HAP-1 (cell line): ENCODE data around the gene DEAF1.
A peak's percentile ranks its signal among the peaks of the same experiment; 100 is the strongest.
"Not testable (repeated sequence)": the region's sequence is repeated elsewhere in the genome, so short reads cannot be mapped to it uniquely, and the experiment has no call there.

Experiments used
- DNase-seq, 2 experiments: peaks; one replicate each; pipeline ENCODE4 v3.0.0-alpha.2; 2016 to 2020; ENCODE audit warnings: low spot score in 2 of 2
- H3K27me3 ChIP-seq: fragments of 250-450 bp; sonication (Bioruptor Pico); 2 replicates; pipeline ENCODE4 v1.5.1; 2020; ENCODE audit warnings: low read depth, mild to moderate bottlenecking, moderate library complexity
- H3K36me3 ChIP-seq: fragments of 250-450 bp; sonication (Bioruptor Pico); replicated peaks from 2 replicates; pipeline ENCODE4 v1.5.1; 2020; ENCODE audit warnings: mild to moderate bottlenecking
- H3K4me1 ChIP-seq: fragments of 250-450 bp; sonication (Bioruptor Pico); 2 replicates; pipeline ENCODE4 v1.5.1; 2020; ENCODE audit warnings: mild to moderate bottlenecking
- H3K4me3 ChIP-seq: fragments of 250-450 bp; sonication (Bioruptor Pico); 2 replicates; pipeline ENCODE4 v1.5.1; 2020; ENCODE audit warnings: mild to moderate bottlenecking, moderate library complexity
- H3K9me3 ChIP-seq: fragments of 250-450 bp; sonication (Bioruptor Pico); 2 replicates; pipeline ENCODE4 v1.5.1; 2020; ENCODE audit warnings: mild to moderate bottlenecking, moderate library complexity
- in situ Hi-C: fragments of 300-500 bp; cut with MboI; formaldehyde crosslinking; loops from 3 replicates; pipeline ENCODE4 v1.14.3; 2020; ENCODE audit warnings: low sequenced_read_pairs, inconsistent platforms, mixed read lengths

DEAF1 gene

DNA sequence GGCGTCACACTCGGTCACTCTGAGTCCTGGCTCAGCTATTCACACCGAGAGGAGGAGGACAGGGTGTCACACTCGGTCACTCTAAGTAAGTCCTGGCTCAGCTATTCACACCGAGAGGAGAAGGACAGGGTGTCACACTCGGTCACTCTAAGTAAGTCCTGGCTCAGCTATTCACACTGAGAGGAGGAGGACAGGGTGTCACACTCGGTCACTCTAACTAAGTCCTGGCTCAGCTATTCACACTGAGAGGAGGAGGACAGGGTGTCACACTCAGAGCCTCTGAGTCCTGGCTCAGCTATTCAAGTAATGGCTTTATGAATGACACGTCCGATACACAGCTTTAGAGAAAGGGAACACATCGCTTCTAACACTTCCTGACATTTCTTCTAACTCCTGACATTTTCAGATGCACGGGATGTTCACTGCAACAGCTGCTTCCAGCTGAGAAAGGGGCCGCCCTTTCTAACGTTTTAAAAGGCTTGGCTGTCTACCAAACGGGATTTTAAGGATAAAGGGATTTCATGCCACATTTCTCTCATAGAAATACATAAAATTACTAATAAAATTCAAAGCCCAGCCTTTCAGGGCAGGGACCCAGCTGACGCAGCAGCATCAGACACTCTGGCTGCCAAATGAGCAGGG, 29.8 kb downstream of the DEAF1 start:
- no peak overlapping the region for H3K4me3 ChIP-seq
- in situ Hi-C loops, result no loop called here

DNA sequence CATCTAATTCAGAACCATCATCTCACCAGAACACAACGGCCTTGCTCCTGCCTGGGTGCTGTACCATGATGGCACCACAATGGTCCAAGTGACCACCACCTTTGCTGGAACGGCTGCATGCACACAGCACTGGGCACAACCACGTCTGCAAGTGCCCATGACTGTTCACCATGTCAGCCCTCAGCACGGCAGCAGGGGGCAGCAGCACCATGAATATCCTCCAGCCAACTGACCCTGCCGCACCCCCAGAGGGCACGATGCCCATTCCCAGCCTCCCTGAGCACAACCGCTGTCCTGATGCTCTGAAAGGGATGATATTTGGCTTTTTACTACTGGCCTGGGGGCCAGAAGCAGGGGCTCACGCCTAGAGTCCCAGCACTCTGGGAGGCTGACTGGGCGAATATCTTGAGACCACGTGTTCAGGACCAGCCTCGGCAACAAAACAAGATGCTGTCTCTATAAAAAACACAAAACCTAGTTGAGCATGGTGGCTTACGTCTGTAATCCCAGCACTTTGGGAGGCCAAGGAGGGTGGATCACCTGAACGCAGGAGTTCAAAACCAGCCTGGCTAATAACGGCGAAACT, 32.2 kb downstream of the DEAF1 start:
- in situ Hi-C loops, result no loop called here
- peaks cover 42% of the 10 kb centered on the region for H3K36me3 ChIP-seq
- no peaks in the 10 kb centered on the region for H3K4me1 ChIP-seq
- H3K9me3 ChIP-seq, result no peaks in the 10 kb centered on the region
- no peak overlapping the region for H3K4me3 ChIP-seq
- DNase-seq, result peak; percentile 17 to 73
- H3K27me3 ChIP-seq, result no peaks in the 10 kb centered on the region

More for the DNA sequence above, 29.8 kb downstream of the DEAF1 start:
- Histone ChIP-seq H3K4me1 (no peaks in the 10 kb centered on the region), H3K9me3 (no peaks in the 10 kb centered on the region), H3K36me3 (peaks cover 38% of the 10 kb centered on the region), H3K27me3 (no peaks in the 10 kb centered on the region)
- DNase-seq, result no peak

DNA sequence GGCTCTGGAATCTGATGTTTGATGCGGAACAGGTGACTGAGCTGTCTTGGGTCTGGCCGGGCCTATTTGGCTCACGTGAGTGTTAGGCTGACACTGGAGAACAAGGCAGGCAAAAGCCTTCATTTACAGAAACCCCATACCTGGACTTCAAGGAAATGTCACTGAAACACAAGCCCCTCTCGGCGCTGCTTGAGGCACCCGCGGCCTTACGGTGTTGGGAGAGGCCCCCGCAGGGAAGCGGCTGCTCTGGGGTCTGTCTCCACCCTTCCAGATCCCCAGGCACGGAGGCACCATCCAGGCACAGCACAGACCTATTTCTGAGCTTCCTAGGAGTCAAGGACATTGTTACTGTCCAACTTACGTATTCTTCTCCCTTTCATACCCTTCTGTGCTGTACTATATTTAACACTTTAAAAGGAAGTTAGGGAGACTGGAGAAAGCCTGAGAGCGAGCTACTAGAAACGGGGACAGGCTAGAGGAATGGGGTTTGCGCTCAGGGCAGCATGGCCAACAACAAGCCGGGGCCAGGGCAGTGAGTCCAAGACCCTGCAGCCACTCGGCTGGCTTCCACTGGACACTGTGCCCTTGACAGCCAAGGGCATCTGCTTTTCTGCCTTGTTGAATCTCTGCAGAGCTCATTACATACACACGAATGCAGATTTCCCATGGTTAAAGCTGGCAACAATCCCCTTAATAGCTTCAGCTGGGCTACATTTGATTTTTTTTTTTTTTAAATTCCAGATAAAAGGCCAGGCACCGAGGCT, 34.2 kb downstream of the DEAF1 start:
- H3K4me1 ChIP-seq, result no peaks in the 10 kb centered on the region
- no peak overlapping the region for H3K4me3 ChIP-seq
- no peaks in the 10 kb centered on the region for H3K27me3 ChIP-seq
- H3K36me3 ChIP-seq, result peaks cover 46% of the 10 kb centered on the region
- in situ Hi-C loops, result no loop called here
- DNase-seq, result no peak
- no peaks in the 10 kb centered on the region for H3K9me3 ChIP-seq

DNA sequence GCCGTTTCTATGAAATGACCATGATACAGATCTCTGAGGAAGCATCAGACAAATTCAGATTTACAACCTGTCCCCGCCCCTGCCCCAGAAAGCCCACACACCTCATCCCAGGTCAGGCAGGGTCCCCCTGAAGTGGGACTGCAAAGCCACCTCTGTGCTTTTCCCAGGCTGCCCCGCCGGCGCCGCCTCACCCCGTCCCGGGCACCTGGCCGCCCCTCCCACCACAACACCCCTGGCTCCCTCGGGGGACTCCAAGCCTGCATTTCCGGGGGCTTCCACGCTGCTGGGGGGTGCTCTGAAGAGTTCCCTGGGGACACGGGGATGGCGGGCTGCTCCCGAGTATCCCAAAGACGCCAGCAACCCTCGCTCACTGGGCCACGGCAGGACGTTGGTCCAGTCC, 34.7 kb downstream of the DEAF1 start:
- Histone ChIP-seq H3K4me1 (no peaks in the 10 kb centered on the region), H3K36me3 (peaks cover 40% of the 10 kb centered on the region), H3K4me3 (no peak overlapping the region), H3K9me3 (no peaks in the 10 kb centered on the region), H3K27me3 (no peaks in the 10 kb centered on the region)
- DNase-seq, result no peak
- in situ Hi-C loops, result no loop called here

DNA sequence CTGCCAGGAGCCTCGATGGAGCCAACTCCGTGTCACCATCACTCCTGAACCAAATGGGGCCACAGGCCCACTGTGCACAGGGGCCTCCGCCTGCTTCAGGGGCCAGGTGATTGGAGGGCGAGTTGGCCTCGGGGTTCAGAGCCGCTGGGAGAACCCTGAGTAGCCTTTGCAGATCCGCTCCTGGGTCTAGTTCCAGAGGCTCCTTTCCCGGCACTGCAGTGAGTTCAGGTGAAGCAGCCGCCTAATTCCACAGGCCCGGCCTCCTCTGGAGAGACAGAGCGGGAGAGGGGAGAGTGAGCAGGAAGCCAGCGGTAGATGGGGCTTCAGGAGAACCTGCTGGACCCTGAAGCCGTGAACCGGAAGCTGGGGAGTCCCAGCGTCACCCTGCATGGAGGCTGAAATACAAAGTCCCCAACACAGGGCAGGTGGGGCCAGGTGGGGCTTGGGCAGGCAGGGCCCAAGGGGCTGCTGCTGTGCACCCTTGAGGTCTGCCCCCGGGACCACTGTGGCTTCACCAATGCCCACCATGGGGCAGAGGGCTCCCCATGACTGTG, 35.4 kb downstream of the DEAF1 start:
- no peaks in the 10 kb centered on the region for H3K4me1 ChIP-seq
- peaks cover 39% of the 10 kb centered on the region for H3K36me3 ChIP-seq
- in situ Hi-C loops, result no loop called here
- H3K27me3 ChIP-seq, result no peaks in the 10 kb centered on the region
- H3K9me3 ChIP-seq, result no peaks in the 10 kb centered on the region
- DNase-seq, result no peak
- H3K4me3 ChIP-seq, result no peak overlapping the region

DNA sequence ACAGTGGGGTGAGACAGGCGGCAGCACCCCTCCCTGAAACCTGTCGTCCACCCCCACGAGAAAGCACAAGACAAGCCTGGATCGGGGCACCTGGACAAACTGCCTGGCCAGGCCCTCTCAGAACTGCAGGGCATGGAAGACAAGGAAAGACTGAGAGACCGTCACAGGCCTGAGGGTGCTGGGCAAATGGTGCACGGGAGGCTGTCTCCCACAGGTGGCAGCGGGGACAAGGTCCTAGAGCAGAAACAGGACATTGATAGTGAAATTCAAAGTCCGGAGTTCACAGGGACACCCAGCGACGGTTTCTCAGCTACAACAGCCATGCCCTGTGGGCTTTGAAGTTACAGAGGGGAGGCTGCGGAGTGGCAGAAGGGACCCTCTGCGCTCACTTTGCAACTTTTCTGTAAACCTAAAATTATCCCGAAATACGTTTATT, 37.3 kb downstream of the DEAF1 start:
- H3K4me3 ChIP-seq, result no peak overlapping the region
- H3K36me3 ChIP-seq, result peaks cover 28% of the 10 kb centered on the region
- in situ Hi-C loops, result no loop called here

DNA sequence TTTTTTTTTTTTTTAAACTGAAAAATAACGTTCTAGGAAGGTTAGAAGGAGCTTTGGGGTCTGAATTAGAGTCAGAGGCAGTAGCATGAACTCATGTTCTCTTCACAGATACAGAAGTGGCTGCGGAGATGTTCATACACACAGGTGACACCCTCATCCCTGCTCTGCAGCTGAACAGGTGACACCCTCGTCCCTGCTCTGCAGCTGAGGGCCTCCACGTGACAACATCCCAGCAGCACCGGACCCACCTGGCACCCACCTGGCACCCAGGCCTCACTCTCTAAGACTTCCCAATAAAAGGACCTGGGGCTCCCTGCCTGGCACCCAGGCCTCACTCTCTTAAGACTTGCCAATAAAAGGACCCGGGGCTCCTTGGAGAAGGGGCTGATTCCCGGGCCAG, 38.2 kb downstream of the DEAF1 start:
- Histone ChIP-seq H3K27me3 (no peaks in the 10 kb centered on the region), H3K4me1 (no peaks in the 10 kb centered on the region), H3K4me3 (no peak overlapping the region), H3K9me3 (no peaks in the 10 kb centered on the region), H3K36me3 (peaks cover 22% of the 10 kb centered on the region)
- in situ Hi-C loops, result no loop called here
- DNase-seq, result no peak

More for the DNA sequence above, 37.3 kb downstream of the DEAF1 start:
- no peaks in the 10 kb centered on the region for H3K9me3 ChIP-seq
- no peak for DNase-seq
- H3K4me1 ChIP-seq, result no peaks in the 10 kb centered on the region
- no peaks in the 10 kb centered on the region for H3K27me3 ChIP-seq

DNA sequence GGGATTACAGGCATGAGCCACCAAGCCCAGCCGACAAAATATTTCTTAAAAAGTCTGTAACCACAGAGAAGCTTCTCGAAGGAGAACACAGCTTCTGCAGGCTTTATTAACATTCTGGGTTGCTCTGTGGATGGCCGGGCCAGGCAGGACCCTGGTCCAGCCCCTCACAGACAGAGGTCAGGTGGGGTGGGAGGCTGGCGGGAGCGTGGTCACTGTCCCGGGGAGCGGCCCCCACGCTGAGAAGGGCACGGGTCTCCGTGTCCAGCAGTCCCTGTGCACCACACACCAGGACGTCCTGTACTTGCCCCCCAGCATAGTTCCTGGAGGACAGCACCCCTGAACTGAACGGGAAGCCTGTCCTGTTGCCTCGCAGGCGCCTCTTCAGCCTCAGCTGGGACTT, 38.6 kb downstream of the DEAF1 start:
- Histone ChIP-seq H3K27me3 (no peaks in the 10 kb centered on the region), H3K36me3 (peaks cover 22% of the 10 kb centered on the region), H3K4me1 (no peaks in the 10 kb centered on the region), H3K9me3 (no peaks in the 10 kb centered on the region), H3K4me3 (no peak overlapping the region)
- DNase-seq, result no peak
- in situ Hi-C loops, result no loop called here

DNA sequence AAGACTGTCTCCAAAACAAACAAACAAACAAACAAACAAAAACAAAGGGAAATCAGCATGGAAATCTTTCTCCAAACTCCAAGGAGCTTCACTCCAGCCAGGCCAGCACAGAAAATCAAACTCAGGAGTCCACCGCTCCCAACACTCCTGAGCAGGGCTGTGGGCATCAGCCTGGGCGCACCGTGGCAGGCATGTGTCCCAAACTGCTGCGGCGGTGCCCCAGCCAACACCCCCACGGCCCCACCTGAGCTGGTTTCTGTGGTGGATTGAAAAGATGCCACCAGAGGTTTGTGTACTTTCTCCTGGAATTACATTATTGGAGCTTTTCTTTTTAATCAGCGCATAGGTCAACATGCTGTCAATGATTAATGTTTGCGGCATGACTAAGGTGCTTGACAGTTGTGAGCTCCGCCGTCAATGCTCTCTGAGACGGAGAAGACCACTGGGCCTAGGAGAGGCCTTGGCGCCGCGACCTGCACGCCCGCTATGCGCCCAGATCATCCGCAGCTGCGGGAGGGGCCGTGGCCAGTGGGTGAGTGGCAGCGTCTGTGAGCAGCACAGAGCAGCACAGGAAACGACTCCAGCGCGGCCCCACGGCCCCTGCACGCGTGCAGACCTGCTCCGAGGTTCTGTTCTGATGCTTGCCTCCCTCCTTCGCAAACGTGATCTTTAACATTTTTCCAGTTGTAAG, 39.8 kb downstream of the DEAF1 start:
- Histone ChIP-seq H3K27me3 (no peaks in the 10 kb centered on the region), H3K9me3 (no peaks in the 10 kb centered on the region), H3K4me3 (no peak overlapping the region), H3K4me1 (no peaks in the 10 kb centered on the region), H3K36me3 (peaks cover 23% of the 10 kb centered on the region)
- in situ Hi-C loops, result no loop called here
- DNase-seq, result no peak

DNA sequence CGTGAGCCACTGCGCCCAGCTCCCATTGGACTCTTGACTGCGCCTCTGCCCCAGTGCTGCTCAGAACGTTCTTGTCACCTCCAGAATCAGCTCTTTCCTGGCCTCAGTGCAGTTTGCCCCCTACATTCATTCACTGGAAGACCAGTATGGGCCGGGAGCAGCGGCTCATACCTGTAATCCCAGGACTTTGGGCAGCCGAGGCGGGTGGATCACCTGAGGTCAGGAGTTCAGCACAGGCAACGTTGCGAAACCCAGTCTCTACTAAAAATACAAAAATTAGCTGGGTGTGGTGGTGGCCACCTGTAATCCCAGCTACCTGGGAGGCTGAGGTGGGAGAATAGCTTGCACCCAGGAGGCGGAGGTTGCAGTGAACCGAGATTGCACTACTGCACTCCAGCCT, 40.6 kb downstream of the DEAF1 start:
- H3K27me3 ChIP-seq, H3K9me3 ChIP-seq, DNase-seq, in situ Hi-C loops, H3K4me3 ChIP-seq, H3K4me1 ChIP-seq: not testable (repeated sequence)
- H3K36me3 ChIP-seq, result peaks cover 23% of the 10 kb centered on the region

DNA sequence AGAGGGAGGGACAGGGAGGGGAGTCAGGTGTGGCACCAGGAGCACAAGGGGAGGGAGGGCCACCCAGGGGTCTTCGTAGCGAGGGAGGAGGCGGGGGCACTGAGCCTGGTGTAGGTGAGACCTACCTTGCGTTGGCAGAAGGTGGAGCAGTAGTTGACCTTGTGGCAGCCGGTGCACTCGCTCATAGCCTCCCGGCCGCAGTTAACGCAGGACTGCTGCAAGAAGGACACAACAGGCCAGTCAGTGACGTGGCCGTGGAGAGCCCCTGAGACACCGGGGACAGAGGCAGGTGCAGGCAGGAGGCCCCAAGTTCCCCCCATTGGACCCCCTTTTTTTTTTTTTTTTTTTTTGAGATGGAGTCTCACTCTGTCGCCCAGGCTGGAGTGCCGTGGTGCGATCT, 41.2 kb downstream of the DEAF1 start:
- in situ Hi-C loops, result no loop called here
- H3K4me1 ChIP-seq, result no peaks in the 10 kb centered on the region

DNA sequence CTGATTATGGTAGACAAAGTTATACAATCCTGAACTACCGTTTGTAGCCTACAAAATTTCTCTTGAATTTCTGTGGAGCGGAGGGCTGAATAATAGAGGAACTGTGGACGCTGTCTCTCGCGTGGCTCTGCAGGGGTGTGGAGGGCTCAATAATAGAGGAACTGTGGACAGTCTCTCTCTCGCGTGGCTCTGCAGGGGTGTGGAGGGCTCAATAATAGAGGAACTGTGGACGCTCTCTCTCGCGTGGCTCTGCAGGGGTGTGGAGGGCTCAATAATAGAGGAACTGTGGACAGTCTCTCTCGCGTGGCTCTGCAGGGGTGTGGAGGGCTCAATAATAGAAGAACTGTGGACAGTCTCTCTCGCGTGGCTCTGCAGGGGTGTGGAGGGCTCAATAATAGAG, 41.9 kb downstream of the DEAF1 start:
- H3K27me3 ChIP-seq, H3K4me1 ChIP-seq, in situ Hi-C loops, DNase-seq, H3K4me3 ChIP-seq, H3K9me3 ChIP-seq: not testable (repeated sequence)
- H3K36me3 ChIP-seq, result peaks cover 21% of the 10 kb centered on the region

More for the DNA sequence above, 41.2 kb downstream of the DEAF1 start:
- Histone ChIP-seq H3K27me3 (no peaks in the 10 kb centered on the region), H3K4me3 (no peak overlapping the region), H3K36me3 (peaks cover 21% of the 10 kb centered on the region), H3K9me3 (no peaks in the 10 kb centered on the region)
- DNase-seq, result no peak

DNA sequence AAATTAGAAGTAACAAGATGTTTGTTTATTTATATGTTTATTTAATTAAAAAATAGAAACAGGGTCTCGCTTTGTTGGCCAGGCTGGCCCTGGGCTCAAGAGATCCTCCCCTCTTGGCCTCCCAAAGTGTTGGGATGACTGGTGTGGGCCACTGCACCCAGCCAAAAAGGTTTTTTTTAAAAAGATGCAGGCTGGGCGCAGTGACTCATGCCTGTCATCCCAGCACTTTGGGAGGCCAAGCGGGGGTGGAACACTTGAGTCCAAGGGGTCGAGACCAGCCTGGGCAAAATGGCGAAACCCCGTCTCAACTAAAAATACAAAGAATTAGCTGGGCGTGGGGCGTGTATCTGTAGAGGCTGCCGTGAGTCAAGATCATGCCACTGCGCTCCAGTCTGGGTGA, 44.5 kb downstream of the DEAF1 start:
- DNase-seq, result no peak
- Histone ChIP-seq H3K27me3 (no peaks in the 10 kb centered on the region), H3K4me3 (no peak overlapping the region), H3K4me1 (no peaks in the 10 kb centered on the region), H3K9me3 (no peaks in the 10 kb centered on the region), H3K36me3 (peaks cover 16% of the 10 kb centered on the region)
- in situ Hi-C loops, result no loop called here
